Osteocyte (in vitro differentiated cells): ENCODE results near the gene EPB41L2. TPM values are rescaled to one million over a fixed set of nuclear protein-coding genes. Genes with fewer than 3 reads are reported as not detected.

ENCODE experiments used
- DNase-seq: peaks from one replicate; pipeline ENCODE4 v3.0.0; 2021; ENCODE audit warnings: mixed read lengths; ENCODE audit not compliant: unreplicated experiment; ENCODE audit errors: extremely low spot score
- H3K27ac Mint-ChIP-seq: one replicate; pipeline ENCODE4 v1.8.0; 2021; ENCODE audit warnings: mild to moderate bottlenecking, mixed read lengths; ENCODE audit not compliant: unreplicated experiment
- H3K27me3 Mint-ChIP-seq: one replicate; pipeline ENCODE4 v1.8.0; 2021; ENCODE audit warnings: mixed read lengths; ENCODE audit not compliant: unreplicated experiment
- H3K36me3 Mint-ChIP-seq: one replicate; pipeline ENCODE4 v1.8.0; 2021; ENCODE audit warnings: mixed read lengths; ENCODE audit not compliant: unreplicated experiment
- H3K4me1 Mint-ChIP-seq: one replicate; pipeline ENCODE4 v1.8.0; 2021; ENCODE audit warnings: mixed read lengths; ENCODE audit not compliant: unreplicated experiment
- H3K4me3 Mint-ChIP-seq: one replicate; pipeline ENCODE4 v1.8.0; 2021; ENCODE audit warnings: mild to moderate bottlenecking, moderate library complexity, mixed read lengths; ENCODE audit not compliant: unreplicated experiment
- H3K9me3 Mint-ChIP-seq: one replicate; pipeline ENCODE4 v1.8.0; 2021; ENCODE audit warnings: mixed read lengths; ENCODE audit not compliant: unreplicated experiment
- total RNA-seq: library from RNA; stranded (reverse); gene quantifications from 2 replicates; pipeline ENCODE4 v1.2.1, GENCODE V29; 2021
- TF ChIP-seq, protein P1 (sequence below): fragments of 200-600 bp; sonication (generic); IDR thresholded peaks from 2 replicates; pipeline ENCODE4 v1.5.0; 2021; ENCODE audit warnings: antibody characterized with exemption, mild to moderate bottlenecking, moderate library complexity

EPB41L2 gene
- total RNA-seq, 1 donor from 2014 or later, result 65.3 TPM

DNA sequence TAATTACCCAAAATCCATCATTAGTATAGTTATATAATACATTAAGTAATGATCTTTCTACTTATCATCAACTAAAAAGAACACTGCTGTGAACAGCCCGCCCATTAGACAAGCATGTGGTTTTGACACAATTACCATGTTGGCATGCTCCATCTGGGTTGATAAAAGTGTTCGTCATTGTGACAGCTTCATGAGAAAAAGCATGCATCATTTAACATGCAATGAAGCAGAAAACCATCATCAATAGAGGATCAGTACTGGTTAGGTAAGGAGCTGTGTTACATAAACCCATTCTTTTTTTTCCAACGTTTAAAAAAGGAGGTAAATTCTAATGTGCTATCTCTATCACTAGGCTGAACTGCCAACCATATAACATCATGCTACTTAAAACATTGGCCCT lies 101.9 kb downstream of the EPB41L2 start:
- H3K4me3 Mint-ChIP-seq, result no peak overlapping the region
- TF ChIP-seq, protein P1, sequence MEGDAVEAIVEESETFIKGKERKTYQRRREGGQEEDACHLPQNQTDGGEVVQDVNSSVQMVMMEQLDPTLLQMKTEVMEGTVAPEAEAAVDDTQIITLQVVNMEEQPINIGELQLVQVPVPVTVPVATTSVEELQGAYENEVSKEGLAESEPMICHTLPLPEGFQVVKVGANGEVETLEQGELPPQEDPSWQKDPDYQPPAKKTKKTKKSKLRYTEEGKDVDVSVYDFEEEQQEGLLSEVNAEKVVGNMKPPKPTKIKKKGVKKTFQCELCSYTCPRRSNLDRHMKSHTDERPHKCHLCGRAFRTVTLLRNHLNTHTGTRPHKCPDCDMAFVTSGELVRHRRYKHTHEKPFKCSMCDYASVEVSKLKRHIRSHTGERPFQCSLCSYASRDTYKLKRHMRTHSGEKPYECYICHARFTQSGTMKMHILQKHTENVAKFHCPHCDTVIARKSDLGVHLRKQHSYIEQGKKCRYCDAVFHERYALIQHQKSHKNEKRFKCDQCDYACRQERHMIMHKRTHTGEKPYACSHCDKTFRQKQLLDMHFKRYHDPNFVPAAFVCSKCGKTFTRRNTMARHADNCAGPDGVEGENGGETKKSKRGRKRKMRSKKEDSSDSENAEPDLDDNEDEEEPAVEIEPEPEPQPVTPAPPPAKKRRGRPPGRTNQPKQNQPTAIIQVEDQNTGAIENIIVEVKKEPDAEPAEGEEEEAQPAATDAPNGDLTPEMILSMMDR, result no peak
- H3K27ac Mint-ChIP-seq, result no peak overlapping the region
- DNase-seq, result no peak
- peaks cover 2% of the 10 kb centered on the region for H3K36me3 Mint-ChIP-seq
- no peaks in the 10 kb centered on the region for H3K27me3 Mint-ChIP-seq
- H3K9me3 Mint-ChIP-seq, result peaks cover 1% of the 10 kb centered on the region
- H3K4me1 Mint-ChIP-seq, result peaks cover 10% of the 10 kb centered on the region

DNA sequence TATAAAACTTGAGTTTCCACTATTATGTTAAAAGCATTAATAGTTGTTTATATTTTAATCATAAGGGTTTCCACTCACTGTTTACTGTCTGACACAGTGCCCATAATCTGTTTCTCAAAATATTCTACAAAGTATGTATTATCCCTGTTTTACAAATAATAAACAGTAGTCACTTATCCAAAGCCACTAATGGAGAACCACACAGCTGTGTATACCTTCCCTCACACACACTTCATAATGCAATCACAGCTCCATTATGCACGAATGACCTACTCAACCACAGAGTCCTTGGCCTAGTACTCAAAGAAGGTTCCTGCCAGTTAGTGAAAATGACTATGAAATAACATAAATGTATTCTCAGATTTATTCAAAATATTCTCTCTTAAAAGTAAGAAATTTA lies 103.1 kb downstream of the EPB41L2 start:
- no peak for DNase-seq
- H3K36me3 Mint-ChIP-seq, result peaks cover 3% of the 10 kb centered on the region
- peaks cover 3% of the 10 kb centered on the region for H3K9me3 Mint-ChIP-seq
- peaks cover 13% of the 10 kb centered on the region for H3K4me1 Mint-ChIP-seq
- H3K27me3 Mint-ChIP-seq, result no peaks in the 10 kb centered on the region
- no peak overlapping the region for H3K27ac Mint-ChIP-seq
- no peak overlapping the region for H3K4me3 Mint-ChIP-seq
- TF ChIP-seq, protein P1, result no peak

DNA sequence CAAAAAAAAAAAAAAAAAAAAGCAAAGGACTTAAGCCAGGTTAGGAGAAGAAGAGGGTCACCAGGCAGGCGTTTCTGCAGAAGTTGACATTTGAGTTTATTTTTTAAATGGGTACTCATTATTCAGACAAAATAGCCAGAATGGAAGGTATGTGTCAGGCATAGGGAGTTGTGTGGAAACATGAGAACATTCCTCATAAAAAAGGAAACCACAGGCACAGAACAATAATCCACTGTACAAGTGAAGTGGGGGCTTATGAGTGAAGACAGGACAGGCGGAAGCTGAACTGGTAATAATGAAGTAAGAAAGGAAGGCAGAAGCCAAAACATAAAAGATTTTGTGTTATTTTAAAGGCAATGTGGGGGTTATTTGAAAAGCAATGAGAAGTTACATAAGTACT lies 104.6 kb downstream of the EPB41L2 start:
- H3K27ac Mint-ChIP-seq, result peak overlapping the region; percentile 47
- TF ChIP-seq, protein P1, result no peak

DNA sequence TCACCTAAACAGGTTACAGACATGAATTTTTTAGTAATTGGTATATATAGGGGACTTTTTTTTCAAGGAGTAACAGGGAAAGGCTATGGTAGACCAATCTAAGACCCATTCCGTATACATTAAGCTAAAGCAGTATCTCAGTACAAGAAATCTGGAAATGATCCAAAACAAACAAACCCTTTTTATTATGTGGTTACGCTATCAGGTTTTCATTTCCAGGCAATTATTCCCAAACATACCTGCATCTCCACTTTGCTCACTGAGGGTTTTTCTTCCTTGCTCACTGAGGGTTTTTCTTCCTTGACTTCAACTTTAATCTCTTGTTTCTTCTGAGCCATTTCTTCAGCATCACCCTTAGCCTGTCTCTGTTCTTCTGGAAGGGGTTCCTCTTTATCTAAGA lies 107.3 kb downstream of the EPB41L2 start:
- Mint-ChIP-seq H3K9me3 (peaks cover 3% of the 10 kb centered on the region), H3K27me3 (no peaks in the 10 kb centered on the region), H3K36me3 (peaks cover 5% of the 10 kb centered on the region), H3K27ac (no peak overlapping the region), H3K4me1 (peaks cover 20% of the 10 kb centered on the region), H3K4me3 (no peak overlapping the region)
- TF ChIP-seq, protein P1, result no peak
- no peak for DNase-seq

More for the DNA sequence above, 104.6 kb downstream of the EPB41L2 start:
- peaks cover 3% of the 10 kb centered on the region for H3K36me3 Mint-ChIP-seq
- H3K9me3 Mint-ChIP-seq, result peaks cover 3% of the 10 kb centered on the region
- peaks cover 20% of the 10 kb centered on the region for H3K4me1 Mint-ChIP-seq
- DNase-seq, result no peak
- H3K4me3 Mint-ChIP-seq, result no peak overlapping the region
- no peaks in the 10 kb centered on the region for H3K27me3 Mint-ChIP-seq

DNA sequence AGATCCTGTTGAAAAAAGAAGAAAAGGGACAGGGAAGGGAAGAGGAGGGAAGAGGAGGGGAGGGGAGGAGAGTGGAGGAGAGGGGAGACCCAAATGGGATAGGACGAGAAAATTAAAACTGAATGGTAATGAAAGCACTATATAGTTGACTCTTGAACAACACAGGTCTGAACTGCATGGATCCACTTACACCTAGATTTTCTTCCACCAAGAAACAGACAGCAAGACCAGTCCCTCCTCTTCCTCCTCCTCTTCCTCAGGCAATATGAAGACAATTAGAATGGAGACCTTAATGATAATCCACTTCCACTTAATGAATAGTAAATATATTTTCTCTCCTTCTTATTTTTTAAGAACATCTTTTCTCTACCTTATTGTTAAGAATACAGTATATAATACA lies 113.5 kb downstream of the EPB41L2 start:
- H3K36me3 Mint-ChIP-seq, result peaks cover 5% of the 10 kb centered on the region
- H3K4me1 Mint-ChIP-seq, result peaks cover 24% of the 10 kb centered on the region
- no peaks in the 10 kb centered on the region for H3K27me3 Mint-ChIP-seq
- no peak overlapping the region for H3K4me3 Mint-ChIP-seq
- no peak for DNase-seq
- no peak overlapping the region for H3K27ac Mint-ChIP-seq
- H3K9me3 Mint-ChIP-seq, result no peaks in the 10 kb centered on the region
- TF ChIP-seq, protein P1, result no peak
